HG03175 (cell line): ENCODE data around the gene MRPS23.
A peak's percentile ranks its signal among the peaks of the same experiment; 100 is the strongest.

Experiments
- ATAC-seq: cut with Tn5 transposase; IDR thresholded peaks from one replicate; pipeline ENCODE4 v1.9.1; 2021; ENCODE audit warnings: mild to moderate bottlenecking, moderate library complexity; ENCODE audit not compliant: unreplicated experiment

Gene MRPS23

DNA sequence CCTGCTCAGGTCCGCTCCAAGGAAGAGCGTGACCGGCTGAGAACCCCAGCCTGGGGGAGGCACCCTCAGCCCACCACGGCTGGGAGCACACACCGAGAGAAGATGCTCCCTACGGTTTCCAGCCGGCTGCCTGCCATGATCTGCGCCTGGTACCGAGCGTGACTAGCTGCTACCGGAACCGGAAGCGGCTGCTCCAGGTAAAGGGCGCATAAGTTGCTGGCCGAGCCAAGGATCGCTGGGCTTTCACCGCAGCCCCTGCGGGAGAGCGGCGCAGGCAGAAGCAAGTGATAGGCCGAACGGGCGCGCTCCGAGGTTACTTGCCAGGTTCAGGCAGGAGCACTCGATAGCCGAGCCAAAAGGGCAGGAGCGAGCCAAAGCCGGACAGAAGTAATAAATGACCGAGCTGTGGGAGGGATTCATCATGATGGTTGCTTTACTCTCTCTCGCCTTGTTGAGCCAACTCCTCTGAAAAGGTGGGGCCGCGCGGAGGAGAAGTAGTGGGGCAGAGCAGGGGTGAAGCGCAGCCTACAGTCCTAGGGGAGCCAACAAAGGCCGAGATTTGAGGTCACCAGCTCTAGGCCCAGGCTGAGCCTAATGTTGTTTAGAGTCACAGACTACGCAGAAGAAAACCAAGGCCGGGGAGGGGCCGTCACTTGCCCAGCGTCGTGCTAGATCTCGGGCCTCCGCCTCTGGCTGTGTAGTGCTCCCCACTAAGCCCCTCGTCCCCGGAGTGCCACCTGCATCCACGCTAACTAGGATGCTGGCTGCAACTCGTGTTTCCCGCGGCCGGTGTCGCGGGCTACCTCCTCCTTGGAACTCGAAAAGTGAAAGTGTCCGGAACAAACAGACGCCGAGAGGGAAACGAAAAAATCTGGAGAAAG is at the start of gene MRPS23:
Gene MRPS23, minus strand, starts transcription at position 171 of the 881 bp plus-strand sequence. Its CDS starts 34 bp downstream, at position 137.
- peak; percentile 96 for ATAC-seq

DNA sequence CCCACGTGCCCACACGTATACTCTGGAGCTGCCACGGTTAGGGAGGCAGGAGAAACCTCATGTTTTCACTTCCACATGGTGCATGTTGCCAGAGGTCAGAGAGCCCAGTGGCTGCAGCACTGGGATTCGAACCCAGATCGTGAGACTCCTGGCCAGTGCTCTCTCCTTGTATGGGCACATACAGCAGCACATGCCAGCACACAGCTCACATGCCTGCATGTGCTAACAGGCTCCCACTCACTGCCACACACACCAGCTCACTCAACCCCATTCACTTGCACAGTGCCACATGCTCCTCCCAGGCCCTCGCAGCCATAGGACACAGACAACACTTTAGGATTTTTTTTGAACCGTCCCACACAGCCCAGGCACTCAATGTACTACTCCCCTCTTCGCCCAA is 49.5 kb upstream of the MRPS23 start:
- no peak for ATAC-seq

- ATAC-seq: no peak
Measured at GRCh38 chr17:57898487-57899311, 48.9 kb upstream of the MRPS23 start.

DNA sequence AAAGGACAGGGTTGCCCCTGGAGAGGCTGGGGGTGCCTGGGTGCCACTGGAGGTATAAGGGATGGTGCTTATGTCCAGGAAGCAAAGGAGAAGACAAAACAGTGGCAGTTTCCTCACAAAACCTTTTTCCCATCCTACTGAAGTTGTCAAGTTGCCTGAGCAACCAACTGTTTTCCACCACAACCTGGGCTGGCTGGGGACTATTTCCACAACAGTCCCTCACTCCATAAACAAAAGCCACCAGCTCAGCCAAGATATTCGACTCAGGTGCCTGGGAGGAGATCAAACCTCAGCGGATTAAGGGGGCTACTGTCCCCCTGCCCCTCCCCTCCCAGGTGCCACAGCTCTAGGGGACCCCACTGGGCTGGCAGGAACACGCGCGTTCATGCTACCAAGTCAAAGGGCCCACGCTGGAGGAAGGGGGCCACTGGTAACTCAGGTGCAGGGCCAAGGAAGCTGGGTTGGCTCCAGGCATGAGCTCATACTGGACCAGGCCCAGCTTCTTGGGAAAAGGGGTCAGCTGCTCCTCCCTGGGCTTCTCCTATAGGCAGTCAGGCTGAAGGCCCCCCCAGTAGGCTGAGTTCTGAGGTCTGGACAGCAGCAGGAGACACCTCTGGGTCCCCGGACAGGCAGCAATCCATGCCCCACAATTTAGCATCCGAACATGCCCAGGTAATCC is 45.7 kb upstream of the MRPS23 start:
- ATAC-seq: no peak

DNA sequence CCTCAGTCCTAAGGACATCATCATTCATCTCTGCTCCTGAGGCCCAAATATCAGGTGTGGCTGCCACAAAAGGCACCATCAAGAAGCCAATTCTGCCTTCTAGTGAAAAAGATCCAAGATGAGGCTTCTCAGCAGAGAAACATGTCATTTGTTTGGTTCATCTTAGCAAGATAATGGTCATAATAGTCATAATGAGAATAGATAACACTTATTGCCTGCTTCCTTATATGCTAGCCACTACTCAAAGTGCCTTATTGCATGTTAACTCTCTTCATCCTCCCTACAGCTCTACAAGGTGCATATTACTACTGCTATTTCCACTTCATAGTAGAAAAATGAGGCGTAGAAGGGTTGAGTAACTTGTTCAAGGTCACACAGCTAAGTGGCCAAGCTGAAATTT is 45.0 kb upstream of the MRPS23 start:
- no peak for ATAC-seq

DNA sequence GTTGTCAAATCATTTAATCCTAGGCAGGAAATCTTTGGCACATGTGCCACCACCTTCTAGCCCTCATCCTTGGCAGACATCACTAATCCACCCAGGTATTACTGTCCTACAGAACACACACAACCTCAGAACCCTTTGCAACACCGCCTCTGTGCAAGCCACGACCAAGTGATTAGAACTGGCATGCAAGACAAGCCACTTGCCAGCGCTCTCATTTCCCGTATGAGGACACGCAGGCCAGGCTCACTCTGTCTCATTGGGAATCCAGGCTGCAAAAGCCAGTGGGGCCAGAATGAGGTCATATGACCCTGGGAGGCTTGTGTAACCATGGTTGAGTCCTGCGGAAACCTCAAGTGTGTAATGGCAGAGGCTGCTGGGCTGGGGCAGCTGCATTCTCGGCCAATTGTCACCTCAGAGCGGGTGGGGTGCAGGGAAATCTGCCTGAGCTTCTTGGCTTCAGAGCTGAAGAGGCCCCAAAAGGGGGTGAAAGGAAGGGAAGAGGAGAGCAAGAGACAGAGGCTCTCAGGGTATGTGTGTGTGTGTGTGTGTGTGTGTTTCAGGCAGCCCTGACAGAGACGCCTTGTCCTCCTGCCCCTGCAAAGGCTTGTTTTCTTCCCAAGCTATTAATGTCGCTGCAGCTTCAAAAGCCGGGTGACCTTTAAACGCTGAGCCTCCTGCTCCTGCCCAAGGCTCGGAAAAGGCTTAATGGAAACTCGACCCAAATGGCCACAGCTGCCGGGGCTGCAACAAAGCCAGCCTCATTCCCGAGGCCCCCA is 43.2 kb upstream of the MRPS23 start:
- ATAC-seq: no peak

GRCh38 chr17:57892146-57892819 is 42.4 kb upstream of the MRPS23 start:
- peak; percentile 64 for ATAC-seq

DNA sequence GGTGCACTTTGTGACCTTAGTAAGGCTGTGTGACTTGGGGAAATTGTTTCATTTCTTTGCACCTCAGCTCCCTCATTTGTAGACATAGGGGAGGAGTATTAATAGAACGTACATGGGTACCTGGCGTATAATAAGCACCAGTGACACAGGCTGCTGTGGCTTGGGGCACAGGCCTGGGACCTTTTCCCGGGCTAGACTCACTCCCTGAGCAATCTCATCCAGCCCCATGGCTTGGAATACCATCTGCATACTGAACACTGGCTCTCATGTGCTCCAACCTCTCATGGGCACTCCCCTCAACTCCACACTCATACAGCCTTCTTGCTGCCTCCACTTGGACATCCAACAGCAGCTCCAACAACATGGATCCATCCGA is 41.0 kb upstream of the MRPS23 start:
- ATAC-seq: no peak

DNA sequence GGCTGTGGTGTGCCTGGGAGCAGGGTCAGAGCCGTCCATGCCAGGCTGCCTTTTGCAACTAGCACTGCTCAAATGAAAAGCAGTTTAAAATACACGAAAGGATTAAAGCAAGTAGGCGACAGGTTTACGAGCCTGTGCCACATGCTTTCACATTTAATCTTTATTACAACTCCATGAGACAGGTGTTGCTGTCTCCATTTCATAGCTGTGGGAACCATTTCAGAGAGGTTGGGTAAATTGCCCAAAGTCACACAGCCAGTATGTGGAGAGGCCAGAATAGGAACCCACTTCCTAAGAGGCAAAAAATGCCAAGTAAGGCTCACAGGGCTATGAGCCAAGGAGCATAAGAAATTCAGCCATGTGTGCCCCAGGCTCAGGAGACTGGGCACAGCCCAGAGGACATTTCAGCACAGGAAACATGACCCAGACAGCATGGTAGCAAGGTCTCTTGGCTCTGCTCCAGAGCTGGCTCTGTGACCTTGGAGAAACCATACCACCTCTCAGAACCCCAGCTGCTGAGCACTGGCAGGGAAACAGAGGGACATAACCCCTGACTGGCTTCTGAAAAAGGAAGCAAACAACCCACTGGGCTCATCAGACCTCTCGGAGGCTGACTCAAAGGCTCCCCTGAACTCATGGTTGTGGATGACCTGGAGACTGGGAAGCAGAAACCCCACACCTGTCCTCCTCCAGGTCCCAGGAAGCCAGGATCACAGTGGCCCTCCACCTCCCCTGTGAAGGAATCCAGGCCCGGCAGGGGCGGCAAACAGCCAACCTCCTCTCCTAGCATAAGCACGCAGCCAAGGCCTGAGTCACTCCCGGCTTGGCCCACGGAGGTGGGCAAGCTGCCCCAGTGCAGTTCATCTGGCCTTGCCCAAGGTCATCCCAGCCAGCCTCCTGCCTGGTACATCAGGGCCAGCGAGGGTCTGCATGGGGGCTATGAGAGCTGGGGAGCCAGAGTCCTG is 40.3 kb upstream of the MRPS23 start:
- ATAC-seq: no peak

GRCh38 chr17:57889252-57889651 is 39.4 kb upstream of the MRPS23 start:
- ATAC-seq: no peak

DNA sequence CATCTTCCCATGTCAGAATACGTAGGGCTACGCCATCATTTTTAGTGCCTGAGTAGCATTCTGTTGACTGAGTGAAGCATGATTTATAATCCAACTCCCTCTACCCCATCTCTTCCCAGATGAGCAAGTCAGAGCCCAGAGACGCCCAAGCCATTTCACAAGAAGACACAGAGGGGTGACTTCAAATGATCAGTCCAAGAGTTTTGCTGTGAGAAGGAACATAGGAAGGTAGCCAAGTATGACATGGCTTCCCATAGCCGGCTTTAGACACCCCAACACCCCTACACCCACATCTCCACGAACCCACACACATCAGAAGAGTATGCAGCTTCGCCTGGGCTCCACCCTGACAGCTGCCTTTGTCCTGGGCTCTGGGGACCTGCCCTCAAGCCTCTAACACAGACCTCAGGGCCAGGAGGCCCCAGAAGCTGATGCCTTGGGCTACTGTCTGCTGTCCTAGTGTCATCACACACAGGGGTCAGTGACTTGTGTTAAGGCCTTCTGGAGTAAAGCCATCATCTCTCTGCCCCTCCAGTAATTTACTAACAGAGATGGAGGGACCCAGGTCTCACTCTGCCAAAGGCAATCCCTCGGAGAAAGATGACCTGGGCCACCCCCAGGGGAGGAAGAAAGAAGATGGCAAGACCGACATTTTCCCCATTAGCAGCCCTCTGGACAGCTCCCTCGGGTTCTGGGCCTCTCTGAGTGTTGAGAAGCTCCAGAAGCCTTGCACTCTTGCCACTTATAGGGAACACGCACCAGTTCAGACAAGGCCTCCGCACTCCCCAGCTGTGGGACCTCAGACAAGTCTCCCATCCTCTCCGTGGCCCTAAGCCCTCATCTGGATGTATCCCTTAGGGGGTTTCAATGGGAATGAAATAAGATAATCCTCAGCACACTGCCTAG is 38.7 kb upstream of the MRPS23 start:
- no peak for ATAC-seq

DNA sequence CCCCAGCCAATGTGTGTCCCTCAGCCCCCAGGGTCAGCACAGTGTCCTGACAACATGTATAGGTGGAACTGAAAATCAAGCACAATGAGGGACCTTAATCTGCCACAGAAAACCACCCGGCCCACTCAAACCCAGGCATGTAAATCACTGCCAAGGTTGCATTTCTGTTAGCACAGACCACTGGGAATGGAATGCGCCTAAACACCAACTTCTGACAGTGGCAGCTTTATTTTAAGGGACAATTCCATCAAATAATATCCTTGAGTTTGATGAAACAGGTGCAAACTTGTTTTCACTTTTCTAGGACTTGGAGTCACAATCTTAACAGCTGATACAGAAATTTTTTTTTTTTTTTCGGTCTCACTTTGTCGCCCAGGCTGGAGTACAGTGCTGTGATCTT is 37.3 kb upstream of the MRPS23 start:
- ATAC-seq: no peak

DNA sequence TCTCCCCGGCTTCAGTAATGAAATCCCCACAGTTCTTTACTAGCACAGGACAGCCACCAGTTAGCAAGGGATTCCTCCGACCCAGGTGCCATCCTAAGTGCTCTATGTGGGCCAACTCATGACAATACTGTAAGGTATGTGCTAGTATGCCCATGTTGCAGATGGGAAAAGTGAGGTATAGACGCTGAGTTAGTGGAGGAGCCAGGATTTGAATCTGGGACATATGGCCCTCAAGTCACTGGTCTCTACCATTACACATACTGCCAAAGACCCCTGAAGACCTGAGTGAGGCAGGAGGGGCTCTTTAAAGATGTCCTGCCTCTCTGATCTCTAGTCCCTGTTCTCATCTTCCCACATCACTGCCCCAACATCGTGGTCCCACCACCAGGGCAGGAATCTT is 36.2 kb upstream of the MRPS23 start:
- no peak for ATAC-seq

- ATAC-seq: no peak
Measured at GRCh38 chr17:57885148-57885915, 35.5 kb upstream of the MRPS23 start.

- no peak for ATAC-seq
Measured at GRCh38 chr17:57881783-57882351, 32.0 kb upstream of the MRPS23 start.

DNA sequence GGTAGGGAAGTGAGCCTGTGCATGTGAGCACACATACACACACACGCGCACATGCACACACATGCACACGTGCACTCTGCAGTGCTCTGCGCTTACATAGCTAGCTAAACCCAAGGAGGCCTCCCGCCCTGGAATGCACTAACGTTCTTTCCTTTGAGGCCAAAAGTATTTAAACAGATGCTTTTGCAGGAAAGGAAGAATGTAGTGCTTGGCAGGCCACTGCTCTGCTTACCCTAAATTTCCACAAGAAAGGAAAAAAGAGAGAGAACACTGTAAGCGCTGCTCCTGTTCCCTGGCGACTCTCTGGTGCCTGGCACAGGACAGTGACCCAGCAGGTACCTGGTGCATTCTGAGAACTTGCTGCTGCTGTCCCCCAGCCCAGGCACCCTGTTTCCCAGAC is 31.3 kb upstream of the MRPS23 start:
- no peak for ATAC-seq

GRCh38 chr17:57880086-57880456 is 30.2 kb upstream of the MRPS23 start:
- ATAC-seq: no peak
